Stimulated activated CD4-positive, alpha-beta T cell treated with anti-CD3 and anti-CD28 coated beads, TNF-alpha, amount 100 ng/mL, for 1 hour (primary cell): ENCODE results near the gene RBFOX2.
"Not testable (repeated sequence)": the region's sequence is repeated elsewhere in the genome, so short reads cannot be mapped to it uniquely, and the experiment has no call there.

Source experiments
- DNase-seq, 3 donors: peaks; one replicate each; pipeline ENCODE4 v3.0.0-alpha.2; 2020; ENCODE audit warnings: low read depth in 3 of 3, low spot score in 1 of 3

Gene RBFOX2

DNA sequence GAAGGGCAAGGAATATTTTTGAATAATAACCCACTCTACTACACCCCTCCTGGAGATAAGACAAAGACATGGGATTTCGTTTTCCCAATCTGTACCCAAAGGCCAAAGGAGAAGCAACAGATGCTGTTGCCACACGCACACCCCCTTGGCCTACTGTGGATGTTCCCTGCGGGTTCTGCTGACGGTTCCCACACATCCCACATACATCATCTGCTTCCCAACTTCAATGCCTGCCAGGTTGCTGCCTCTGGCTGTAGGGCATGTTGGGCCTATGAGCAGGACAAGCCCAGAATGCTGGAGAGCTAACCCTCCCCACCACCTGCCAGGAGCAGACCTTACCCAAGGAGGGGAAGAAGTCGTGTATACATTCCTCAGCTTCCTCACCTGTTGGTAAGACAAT lies 13.6 kb upstream of the RBFOX2 start:
- DNase-seq = no peak

DNA sequence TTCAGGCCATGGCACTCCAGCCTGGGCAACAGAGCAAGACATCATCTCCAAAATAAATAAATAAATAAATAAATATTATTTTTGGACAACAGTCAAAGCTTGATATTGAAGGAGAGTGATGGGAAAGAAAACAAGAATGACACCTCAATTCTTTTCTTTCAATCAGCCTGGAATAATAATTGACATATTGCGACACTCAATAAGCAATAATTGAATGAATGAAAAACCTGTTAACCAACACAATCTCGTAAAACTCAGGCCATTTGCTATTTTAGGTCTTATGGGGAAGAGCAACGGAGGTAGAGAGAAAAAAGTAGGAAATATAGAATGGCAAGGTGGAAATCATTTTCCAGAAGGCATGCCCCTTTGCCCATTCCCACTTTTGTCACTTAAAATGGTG lies 10.5 kb upstream of the RBFOX2 start:
- no peak for DNase-seq

DNA sequence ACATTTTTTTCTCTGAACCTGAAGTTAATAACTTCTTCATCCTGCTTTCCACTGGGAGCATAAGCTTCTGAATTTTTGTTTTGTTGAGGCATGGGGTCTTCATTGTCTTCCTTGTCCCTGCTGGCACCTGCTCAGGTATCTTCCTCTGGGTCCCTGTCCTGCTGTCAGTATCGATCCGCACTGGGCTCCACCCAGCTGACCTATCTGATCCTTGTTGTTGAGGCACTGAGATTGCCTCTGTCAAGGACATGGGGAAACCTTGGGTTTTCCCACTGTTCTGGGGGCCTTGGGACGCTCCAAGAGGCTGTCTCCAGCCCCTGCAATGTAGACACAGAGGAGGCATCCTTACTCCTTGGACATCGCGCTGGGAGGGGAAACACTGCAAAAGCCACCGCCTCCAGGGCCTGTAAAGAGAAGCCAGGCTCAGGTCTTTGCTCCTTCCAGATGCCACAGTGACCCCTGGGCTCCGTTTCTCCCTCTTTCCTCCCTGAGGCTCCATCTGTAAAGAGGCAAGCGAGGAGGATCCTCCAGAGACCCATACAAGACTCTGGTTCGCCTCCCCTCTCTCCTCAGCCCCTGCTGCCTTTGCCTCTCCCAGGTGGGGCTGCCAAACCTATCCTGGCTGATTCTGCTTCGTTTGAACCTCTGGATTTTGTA lies 8.6 kb upstream of the RBFOX2 start:
- DNase-seq = no peak

DNA sequence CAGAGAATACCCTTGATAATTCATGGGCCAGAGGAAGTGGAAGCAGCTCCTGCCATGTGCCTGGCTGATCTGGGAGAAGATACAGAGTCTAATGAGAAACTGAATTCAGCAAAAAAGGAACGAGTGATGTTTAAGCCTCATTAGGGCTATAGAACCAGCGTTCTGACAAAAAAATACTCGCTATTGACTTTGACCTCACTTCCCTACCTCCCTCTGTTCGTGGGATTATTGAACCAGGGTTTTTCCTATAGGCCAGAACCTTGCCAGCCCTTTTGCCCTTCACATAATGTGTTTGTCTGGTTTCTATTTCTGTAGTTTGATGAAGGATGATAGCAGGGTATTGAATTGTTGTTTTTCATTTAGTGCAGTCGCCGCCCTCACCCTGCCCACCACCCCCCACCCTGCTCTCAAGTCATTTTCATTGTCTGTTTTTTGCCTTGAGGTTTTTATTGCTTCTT lies 7.6 kb upstream of the RBFOX2 start:
- no peak for DNase-seq

DNA sequence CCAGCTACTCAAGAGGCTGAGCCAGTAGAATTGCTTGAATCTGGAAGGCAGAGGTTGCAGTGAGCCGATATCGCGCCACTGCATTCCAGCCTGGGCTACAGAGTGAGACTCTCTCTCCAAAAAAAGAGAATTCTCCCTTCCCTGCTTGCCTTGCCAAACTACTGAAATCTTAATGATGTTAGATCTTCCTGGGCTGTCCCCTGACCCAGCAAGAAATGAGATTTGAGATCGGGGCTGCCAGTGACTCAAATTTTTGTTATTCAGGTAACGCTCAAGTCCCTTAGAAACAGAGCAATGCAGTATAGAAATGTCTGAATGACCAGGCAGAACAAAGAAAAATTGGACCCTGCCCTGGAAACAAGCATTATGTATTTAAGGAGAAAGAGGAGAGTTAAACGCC lies 4.0 kb upstream of the RBFOX2 start:
- no peak for DNase-seq

DNA sequence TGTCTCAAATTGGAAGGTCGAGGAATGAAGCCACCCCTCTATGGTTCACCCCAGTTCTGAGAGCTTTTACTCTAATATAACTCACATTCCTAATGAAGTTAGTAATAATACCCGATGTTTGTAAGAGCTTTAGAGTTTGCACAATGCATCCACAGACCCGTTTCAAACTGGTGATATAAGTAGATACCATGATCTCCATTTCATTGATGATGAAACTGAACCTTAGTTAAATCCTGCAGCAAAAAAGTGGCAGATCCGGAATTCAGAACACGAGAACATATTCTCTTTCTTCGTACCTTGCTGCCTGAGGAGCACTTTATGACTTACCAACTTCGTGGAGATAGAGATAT lies 757 bp upstream of the RBFOX2 start:
- DNase-seq = no peak

DNA sequence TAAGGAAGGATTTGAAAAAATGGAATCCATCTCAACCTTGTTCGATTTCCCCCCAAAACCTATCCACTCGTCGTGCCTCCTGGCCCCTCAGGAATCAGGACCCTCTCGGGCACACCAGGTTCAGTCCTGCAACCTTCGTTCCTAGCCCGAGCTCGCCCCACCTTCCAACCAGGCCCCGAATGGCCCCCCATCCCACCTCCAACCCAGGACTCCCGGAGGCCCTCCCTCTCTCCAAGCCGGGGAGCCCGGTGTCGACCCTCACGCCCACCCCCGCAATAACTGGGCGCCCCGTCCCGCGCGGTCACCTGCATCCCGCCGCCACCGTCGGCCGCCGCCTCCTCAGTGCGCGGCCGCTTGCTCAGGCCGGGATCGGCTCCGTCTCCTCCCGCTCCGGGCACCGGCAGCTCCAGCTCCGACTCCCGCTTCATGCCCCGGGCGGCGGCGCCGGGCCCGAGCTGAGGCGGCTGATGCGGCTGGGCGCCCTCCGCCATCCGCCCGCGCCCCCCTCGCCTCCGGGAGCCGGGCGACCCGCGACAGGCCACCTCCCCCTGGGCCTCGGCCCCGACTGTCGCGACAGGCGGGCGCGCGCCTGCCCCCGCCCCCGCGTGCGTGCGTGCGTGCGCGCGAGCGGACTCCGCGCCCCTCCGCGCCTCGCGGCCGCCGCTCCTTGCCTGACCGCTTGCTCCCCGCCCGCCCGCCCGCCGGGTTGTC lies 534 bp downstream of the RBFOX2 start:
- no peak for DNase-seq

DNA sequence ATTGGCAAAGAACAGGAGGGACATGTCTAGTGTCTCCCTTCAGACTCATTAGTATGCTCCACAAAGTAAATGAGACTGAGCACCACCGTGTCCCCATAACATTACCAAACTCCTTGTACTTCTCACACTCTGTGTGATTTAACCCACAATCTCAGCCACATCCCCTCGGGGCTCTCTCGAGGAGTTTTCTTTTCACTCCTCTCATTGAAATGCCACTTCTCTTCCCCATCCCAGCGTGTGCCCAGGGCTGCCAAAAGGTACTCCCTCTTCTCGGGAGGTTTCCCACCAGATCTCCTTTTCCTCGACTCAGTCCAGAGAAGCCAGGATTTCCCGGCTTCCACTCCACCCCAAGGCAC lies 1.1 kb downstream of the RBFOX2 start:
- DNase-seq = no peak

DNA sequence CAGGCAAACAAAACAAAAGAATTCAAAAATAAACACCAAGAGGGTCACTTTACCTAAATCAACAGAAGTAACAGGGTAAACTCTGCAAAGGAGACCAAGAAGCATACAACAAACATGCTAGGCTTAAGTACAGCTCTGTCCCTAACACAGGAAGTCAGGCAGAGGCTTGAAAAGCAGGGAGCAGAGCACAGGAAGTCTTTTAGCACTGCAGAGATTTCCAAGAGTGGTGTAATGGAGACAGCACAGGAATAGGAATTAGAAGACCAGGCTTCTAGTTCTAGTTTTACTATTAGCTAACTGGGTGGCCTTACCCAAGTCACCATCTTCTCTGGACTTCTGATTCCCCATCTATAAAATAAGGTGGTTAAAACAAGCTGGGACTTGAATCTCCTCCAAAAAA lies 1.9 kb downstream of the RBFOX2 start:
- no peak for DNase-seq

DNA sequence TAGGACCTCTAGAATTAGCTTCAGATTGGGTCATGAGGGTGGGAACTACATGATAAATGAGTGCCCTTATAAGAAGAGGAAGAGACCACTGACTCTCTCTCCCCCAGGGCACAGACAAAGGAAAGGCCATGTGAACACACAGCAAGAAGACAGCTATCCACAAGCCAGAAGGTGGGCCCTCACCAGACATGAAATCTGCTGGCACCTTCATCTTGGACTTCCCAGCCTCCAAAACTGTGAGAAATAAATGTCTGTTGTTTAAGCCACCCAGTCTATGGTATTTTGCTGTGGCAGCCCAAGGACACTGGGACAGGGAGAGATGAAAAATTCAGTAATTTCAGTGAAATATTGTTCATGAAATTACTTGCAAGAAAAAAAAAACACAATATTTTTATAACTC lies 5.9 kb downstream of the RBFOX2 start:
- DNase-seq = no peak

DNA sequence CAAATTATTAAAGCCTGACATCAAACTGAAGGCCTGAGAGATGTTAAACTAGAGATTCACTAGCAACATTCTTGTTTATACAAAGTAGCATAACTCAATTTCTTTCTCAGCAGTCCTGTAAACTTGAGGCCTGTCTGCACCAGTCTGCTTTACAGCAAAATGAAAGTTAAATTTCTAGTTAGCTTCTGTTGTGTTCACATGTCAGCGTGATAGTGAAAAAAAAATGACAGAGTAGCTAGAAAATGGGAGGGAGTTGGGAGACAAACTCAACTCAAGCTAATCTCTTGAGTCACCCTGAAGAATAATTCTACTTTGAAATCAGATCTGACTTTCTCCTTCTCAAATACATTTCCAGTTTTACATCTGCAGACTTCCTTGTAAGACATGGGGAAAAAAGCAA lies 6.5 kb downstream of the RBFOX2 start:
- DNase-seq = no peak

DNA sequence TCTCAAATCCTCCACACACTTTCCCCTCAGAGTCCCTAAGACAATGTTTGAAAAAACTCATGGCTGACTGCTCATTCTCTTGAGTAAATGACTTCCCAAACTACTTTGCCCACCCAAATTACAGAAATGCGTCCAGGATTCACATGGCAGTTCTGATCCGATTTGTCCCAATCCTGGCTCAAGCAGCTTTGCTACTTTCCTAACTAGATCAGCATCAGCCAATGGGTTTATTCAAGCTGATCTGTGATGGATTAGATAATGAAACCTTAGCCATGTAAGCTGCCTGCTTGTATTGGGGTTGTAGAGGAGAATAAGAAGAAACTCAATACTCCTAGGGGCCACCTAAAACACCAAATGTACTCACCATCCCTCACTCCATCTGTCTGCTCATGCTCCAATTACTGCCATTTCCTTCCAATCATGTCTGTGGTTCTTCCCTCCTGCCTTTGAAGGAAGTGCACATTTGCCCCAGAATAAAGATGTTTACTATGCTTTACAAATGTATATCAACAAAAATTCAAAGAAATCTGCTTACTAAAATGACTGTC lies 6.9 kb downstream of the RBFOX2 start:
- no peak for DNase-seq

DNA sequence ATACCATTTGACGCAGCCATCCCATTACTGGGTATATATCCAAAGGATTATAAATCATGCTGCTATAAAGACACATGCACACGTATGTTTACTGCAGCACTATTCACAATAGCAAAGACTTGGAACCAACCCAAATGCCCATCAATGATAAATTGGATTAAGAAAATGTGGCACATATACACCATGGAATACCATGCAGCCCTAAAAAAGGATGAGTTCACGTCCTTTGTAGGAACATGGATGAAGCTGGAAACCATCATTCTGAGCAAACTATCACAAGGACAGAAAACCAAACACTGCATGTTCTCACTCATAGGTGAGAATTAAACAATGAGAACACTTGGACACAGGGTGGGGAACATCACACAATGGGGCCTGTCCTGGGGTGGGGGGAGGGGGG lies 7.8 kb downstream of the RBFOX2 start:
- not testable (repeated sequence) for DNase-seq

DNA sequence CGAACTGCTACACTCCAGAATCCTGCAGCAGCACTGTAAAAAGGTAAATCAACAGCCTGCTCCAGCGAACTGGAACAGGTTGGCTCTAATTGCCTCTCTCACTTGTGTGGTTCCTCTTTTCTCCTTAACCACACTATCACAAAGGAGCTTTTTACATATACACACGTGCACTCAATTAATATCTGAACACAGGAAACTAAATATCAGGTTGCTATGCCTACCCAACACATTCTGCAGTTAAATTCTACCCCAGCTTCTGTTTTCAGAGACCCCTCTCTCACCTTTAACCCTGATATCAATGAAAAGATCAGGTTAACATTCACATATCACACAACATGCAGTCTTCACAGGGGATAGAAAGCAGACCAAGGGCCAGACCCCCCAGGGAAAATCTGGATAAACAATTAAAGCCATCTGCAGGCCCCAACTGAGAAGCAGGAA lies 11.0 kb downstream of the RBFOX2 start:
- no peak for DNase-seq

DNA sequence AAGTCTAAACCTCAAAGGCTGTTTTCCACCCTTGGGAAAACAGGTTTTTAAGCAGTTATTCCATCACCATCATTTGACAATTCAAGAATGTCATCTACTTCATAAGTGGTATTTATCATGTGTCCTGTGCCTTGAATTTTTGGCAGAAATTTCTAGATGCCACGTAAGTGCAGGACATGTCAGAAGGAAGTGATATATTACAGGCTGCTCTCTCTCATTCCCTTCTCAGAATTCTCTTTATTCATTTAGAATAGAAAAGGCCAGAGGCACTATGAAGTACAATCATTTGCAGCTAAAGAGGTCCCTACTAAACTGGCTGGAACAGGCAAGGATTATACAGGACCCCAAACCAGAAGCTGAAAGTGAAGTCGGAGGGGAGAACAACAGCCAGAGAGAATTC lies 11.9 kb downstream of the RBFOX2 start:
- DNase-seq = no peak

DNA sequence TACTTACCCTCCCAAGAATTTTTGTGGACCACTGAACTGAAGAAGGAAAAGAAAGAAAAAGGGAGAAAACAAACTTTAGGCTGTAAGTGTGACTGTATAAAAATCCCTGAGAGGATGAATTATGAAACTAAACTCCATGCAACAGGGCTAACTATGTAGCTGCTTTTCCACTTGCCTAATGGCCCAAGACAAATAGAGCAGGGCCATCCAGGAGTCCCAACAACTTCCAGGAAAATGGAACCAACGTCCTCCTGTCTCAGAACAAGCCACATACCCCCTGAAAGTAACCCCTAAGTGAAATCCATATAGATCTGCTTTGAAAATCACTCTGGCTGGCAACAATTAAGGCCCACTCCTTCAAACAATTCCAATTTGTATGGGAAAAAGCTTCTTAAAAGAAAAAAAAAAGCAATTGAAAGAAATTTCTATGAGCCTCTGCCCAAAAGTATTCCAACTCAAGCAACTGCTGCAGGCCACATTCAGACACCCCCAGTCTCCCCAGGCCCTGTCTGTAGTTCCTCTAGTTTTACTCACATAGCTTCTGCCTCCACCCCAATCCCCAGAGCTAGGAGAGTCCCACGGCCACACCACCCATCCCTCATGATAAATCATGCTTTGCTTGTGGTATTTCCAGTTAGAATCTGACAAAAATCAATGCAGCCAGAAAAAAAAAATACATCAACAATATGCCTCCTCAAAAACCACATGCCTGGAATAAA lies 12.7 kb downstream of the RBFOX2 start:
- DNase-seq = no peak

DNA sequence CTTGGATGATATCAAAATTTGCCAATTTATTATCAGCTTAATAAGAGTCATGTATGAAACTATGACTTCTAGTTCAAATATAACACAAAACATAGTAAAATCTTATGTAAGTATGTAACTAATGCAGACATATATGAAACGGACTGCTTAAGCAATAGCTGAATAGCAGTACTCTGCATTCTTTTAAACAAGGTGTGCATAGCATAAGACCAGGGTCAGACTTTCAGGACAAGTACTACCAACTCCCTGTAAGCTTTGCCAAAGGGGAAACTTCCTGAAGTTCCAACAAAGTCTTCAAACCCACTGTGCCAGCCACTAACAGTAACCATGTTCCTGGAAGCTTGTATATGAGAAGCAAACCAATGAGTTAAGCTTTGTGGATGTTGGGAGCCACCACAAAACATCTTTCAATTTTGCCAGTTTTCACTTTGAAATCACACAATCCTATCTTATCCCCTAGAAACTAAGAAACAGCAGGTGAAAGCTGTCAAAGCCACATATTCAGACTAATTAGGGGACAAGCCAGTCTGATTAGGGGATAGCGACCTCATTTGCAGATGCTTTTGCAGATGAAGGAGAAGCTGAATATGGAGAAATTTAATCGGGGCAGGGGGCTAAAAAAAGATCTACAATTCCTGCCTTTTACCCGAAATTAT lies 13.3 kb downstream of the RBFOX2 start:
- DNase-seq = no peak

DNA sequence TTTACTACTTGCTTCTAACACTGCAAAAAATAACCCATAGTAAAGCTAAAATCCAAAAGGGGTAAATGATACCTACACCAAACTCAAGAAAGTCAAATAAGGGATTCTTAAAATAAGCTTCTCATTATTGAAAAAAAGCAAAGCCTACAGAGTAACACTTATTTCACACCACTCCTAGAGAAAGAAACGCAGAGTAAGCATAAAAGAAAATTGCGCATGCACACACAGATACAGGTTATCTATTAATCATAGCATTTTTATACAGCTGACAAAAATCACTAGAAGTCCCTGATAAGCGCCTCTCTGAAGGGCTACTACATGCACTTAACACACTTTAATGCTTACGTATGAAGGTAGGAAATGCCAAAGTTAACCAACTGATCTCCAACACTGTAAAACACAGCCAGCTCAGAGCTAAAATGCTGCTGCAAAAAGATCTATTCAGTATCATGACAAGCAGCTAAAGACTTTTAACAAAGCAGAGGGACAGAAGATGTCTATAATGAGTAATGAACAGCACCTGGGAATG lies 14.0 kb downstream of the RBFOX2 start:
- no peak for DNase-seq

DNA sequence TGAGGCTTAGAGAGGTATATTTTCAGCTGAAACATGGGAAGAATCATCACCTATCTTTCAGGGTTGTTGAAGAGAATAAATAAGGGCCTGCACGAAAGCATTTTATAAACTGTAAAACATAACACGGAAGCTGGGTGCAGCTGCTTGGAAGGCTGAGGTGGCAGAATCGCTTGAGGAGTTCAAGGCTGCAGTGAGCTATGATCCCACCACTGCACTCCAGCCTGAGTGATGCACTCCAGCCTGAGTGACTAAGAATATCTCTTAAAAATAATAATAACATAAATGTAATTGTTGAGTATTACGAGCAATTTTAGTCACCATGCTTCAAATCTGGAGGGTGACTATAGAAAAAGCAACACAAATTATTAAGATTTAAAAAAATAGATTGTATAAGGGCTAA lies 16.3 kb downstream of the RBFOX2 start:
- no peak for DNase-seq

DNA sequence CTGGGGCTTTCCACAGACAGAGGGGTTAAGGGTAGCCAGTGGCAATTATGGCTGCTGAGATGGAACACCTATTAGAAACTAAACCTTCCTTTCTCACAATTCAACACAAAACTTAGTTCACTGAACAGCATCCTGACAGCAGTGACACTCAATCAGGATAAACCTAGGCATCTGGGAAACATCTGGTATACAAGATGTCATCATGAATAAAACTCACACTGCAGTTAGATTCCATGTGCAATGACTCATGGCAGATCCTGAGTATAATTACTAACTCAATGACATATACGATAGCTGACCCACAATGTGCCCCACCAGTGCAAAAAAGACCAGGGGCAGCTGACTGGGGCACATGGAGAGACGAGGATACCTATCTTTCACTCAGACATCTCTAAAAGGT lies 17.7 kb downstream of the RBFOX2 start:
- DNase-seq = no peak

DNA sequence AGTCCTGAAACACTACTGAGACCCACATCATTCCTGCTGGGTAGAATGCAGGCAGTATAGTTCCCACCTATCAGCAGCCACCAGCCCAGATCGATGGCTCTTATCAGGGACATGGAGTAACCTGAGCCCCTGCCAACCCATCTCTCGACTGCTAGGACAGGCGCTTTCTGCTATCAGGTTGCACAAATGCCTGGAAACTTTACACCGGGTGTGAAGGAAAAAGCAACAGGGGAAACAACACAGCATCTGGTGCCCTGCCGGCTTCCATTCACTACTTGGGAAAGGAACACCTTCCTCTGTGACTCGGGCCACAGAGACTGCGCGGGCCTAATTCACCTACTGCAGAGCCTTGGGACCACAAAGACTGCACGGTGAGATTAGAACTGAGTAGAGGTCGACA lies 18.5 kb downstream of the RBFOX2 start:
- DNase-seq = no peak
